ENCODE results near the gene KAZALD1. TPM values are rescaled to one million over a fixed set of nuclear protein-coding genes. Genes with fewer than 3 reads are reported as not detected.

KAZALD1 gene
- polyA plus RNA-seq, 1 donor from 2014 or later: 1.6 TPM

DNA sequence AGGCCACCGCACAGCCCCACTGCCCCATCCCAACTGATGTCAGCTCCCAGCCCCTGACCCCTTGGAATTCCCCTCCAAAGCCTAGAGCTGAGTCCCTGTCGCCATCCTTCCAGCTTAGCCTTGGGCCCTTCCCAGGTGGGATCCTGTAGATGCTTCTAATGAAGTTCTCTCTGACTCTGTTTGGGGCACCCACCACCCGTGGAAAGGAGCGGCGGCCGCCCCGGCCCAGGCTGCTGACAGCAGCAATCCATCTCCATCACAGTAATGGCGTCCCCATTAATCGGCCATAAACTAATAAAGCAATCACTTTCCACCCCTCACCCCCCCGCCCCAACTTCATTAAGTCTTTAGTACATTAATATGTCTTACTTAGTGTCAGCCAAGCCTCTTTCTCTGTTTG, 25.6 kb downstream of the KAZALD1 start:
- no peaks in the 10 kb centered on the region for H4K20me1 ChIP-seq (ENCODE audit: insufficient read depth)
- H3F3A ChIP-seq (ENCODE audit: insufficient read depth, low read length, poor library complexity, severe bottlenecking): no peaks in the 10 kb centered on the region
- no peaks in the 10 kb centered on the region for H3K9me3 ChIP-seq (ENCODE audit: low read length)
- no peak overlapping the region for H3K27ac ChIP-seq (ENCODE audit: low read length)
- no peak overlapping the region for H3K4me2 ChIP-seq (ENCODE audit: low read length)
- H3K36me3 ChIP-seq (ENCODE audit: insufficient read depth, low read length): no peaks in the 10 kb centered on the region
- H3K9ac ChIP-seq (ENCODE audit: low read length): no peak overlapping the region
- H3K9me2 ChIP-seq (ENCODE audit: insufficient read depth, low read length): no peaks in the 10 kb centered on the region
- no peak overlapping the region for H2AFZ ChIP-seq (ENCODE audit: low read depth, low read length)
- H3K27me3 ChIP-seq (ENCODE audit: insufficient read depth, low read depth, low read length): peaks cover 45% of the 10 kb centered on the region
- no peaks in the 10 kb centered on the region for H3K79me2 ChIP-seq (replicated peaks; ENCODE audit: insufficient read depth, low read length)
- no peak overlapping the region for H3K4me3 ChIP-seq (ENCODE audit: low read length)
- TF ChIP-seq SMC3 (conservative IDR thresholded peaks at IDR 0.05; ENCODE audit: poor library complexity): no peak
- TF ChIP-seq, protein P1, sequence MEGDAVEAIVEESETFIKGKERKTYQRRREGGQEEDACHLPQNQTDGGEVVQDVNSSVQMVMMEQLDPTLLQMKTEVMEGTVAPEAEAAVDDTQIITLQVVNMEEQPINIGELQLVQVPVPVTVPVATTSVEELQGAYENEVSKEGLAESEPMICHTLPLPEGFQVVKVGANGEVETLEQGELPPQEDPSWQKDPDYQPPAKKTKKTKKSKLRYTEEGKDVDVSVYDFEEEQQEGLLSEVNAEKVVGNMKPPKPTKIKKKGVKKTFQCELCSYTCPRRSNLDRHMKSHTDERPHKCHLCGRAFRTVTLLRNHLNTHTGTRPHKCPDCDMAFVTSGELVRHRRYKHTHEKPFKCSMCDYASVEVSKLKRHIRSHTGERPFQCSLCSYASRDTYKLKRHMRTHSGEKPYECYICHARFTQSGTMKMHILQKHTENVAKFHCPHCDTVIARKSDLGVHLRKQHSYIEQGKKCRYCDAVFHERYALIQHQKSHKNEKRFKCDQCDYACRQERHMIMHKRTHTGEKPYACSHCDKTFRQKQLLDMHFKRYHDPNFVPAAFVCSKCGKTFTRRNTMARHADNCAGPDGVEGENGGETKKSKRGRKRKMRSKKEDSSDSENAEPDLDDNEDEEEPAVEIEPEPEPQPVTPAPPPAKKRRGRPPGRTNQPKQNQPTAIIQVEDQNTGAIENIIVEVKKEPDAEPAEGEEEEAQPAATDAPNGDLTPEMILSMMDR (IDR thresholded peaks at IDR 0.05; ENCODE audit: poor library complexity, severe bottlenecking): no peak
- no peak for TF ChIP-seq EZH2 (IDR thresholded peaks at IDR 0.05; ENCODE audit: borderline replicate concordance, insufficient read depth, low read length, poor library complexity, severe bottlenecking)
- no peak for TF ChIP-seq POLR2AphosphoS5 (IDR thresholded peaks at IDR 0.05)
- no peak for TF ChIP-seq EP300 (conservative IDR thresholded peaks at IDR 0.05; ENCODE audit: poor library complexity, severe bottlenecking)
- TF ChIP-seq RAD21 (conservative IDR thresholded peaks at IDR 0.05): no peak
- TF ChIP-seq, protein P2, sequence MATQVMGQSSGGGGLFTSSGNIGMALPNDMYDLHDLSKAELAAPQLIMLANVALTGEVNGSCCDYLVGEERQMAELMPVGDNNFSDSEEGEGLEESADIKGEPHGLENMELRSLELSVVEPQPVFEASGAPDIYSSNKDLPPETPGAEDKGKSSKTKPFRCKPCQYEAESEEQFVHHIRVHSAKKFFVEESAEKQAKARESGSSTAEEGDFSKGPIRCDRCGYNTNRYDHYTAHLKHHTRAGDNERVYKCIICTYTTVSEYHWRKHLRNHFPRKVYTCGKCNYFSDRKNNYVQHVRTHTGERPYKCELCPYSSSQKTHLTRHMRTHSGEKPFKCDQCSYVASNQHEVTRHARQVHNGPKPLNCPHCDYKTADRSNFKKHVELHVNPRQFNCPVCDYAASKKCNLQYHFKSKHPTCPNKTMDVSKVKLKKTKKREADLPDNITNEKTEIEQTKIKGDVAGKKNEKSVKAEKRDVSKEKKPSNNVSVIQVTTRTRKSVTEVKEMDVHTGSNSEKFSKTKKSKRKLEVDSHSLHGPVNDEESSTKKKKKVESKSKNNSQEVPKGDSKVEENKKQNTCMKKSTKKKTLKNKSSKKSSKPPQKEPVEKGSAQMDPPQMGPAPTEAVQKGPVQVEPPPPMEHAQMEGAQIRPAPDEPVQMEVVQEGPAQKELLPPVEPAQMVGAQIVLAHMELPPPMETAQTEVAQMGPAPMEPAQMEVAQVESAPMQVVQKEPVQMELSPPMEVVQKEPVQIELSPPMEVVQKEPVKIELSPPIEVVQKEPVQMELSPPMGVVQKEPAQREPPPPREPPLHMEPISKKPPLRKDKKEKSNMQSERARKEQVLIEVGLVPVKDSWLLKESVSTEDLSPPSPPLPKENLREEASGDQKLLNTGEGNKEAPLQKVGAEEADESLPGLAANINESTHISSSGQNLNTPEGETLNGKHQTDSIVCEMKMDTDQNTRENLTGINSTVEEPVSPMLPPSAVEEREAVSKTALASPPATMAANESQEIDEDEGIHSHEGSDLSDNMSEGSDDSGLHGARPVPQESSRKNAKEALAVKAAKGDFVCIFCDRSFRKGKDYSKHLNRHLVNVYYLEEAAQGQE (IDR thresholded peaks at IDR 0.05; ENCODE audit: borderline replicate concordance): no peak

DNA sequence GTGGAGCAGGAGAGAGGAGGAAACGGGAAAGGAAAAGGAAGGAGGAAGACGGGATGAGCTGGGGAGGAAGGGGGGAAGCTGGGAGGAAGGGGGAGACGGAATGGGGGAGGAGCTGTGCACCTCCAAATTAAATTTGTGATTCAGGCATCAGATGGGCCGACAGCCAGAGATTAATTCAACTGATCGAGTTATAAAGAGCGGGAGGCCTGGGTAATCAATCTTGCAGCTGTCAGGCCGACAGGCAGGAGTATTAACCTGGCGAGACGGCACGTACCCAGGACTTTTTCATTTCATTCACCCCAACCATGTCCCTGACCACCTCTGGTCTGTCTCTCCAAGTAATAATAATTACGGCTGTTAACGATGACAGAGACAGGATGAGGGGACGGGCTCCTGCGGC, 26.2 kb downstream of the KAZALD1 start:
- Histone ChIP-seq H3K27ac (ENCODE audit: low read length) (no peak overlapping the region), H3K4me3 (ENCODE audit: low read length) (no peak overlapping the region), H3K9ac (ENCODE audit: low read length) (no peak overlapping the region), H3K9me3 (ENCODE audit: low read length) (no peaks in the 10 kb centered on the region), H3F3A (ENCODE audit: insufficient read depth, low read length, poor library complexity, severe bottlenecking) (no peaks in the 10 kb centered on the region), H3K4me2 (ENCODE audit: low read length) (no peak overlapping the region), H3K9me2 (ENCODE audit: insufficient read depth, low read length) (no peaks in the 10 kb centered on the region), H3K79me2 (replicated peaks; ENCODE audit: insufficient read depth, low read length) (no peaks in the 10 kb centered on the region), H4K20me1 (ENCODE audit: insufficient read depth) (no peaks in the 10 kb centered on the region), H2AFZ (ENCODE audit: low read depth, low read length) (no peak overlapping the region), H3K36me3 (ENCODE audit: insufficient read depth, low read length) (no peaks in the 10 kb centered on the region), H3K27me3 (ENCODE audit: insufficient read depth, low read depth, low read length) (peaks cover 45% of the 10 kb centered on the region)
- TF ChIP-seq, protein P1 (IDR thresholded peaks at IDR 0.05; ENCODE audit: poor library complexity, severe bottlenecking): no peak
- TF ChIP-seq EZH2 (IDR thresholded peaks at IDR 0.05; ENCODE audit: borderline replicate concordance, insufficient read depth, low read length, poor library complexity, severe bottlenecking): no peak
- TF ChIP-seq MXI1 (conservative IDR thresholded peaks at IDR 0.05; ENCODE audit: poor library complexity, severe bottlenecking): no peak
- TF ChIP-seq EP300 (conservative IDR thresholded peaks at IDR 0.05; ENCODE audit: poor library complexity, severe bottlenecking): no peak
- TF ChIP-seq, protein P2 (IDR thresholded peaks at IDR 0.05; ENCODE audit: borderline replicate concordance): no peak
- no peak for TF ChIP-seq POLR2AphosphoS5 (IDR thresholded peaks at IDR 0.05)
- no peak for TF ChIP-seq SMC3 (conservative IDR thresholded peaks at IDR 0.05; ENCODE audit: poor library complexity)
- no peak for TF ChIP-seq RAD21 (conservative IDR thresholded peaks at IDR 0.05)
- TF ChIP-seq TAF1 (IDR thresholded peaks at IDR 0.05; ENCODE audit: low read depth): no peak
